Neuronal stem cell (in vitro differentiated cells): ENCODE measurements around the gene ZNF488.

Source experiments
- DNase-seq: peaks from one replicate; pipeline ENCODE4 v3.0.0-alpha.2; 2013; ENCODE audit warnings: low spot score
- H2AFZ ChIP-seq: one replicate; pipeline ENCODE4 v1.6.1; 2013; ENCODE audit warnings: mild to moderate bottlenecking, low read length, inconsistent platforms
- H2AK5ac ChIP-seq: 2 replicates; pipeline ENCODE4 v1.6.1; 2013; ENCODE audit warnings: low read depth, mild to moderate bottlenecking, inconsistent platforms, low read length, moderate library complexity, mixed read lengths
- H2BK120ac ChIP-seq: 2 replicates; pipeline ENCODE4 v1.6.1; 2013; ENCODE audit warnings: low read depth, mild to moderate bottlenecking, inconsistent platforms, low read length, moderate library complexity, mixed read lengths
- H2BK12ac ChIP-seq: one replicate; pipeline ENCODE4 v1.6.1; 2013; ENCODE audit warnings: low read length, inconsistent platforms
- H2BK15ac ChIP-seq: 2 replicates; pipeline ENCODE4 v1.6.1; 2013; ENCODE audit warnings: mild to moderate bottlenecking, low read length, inconsistent platforms, mixed read lengths
- H2BK5ac ChIP-seq: one replicate; pipeline ENCODE4 v1.6.1; 2013; ENCODE audit warnings: inconsistent platforms, mild to moderate bottlenecking, low read length, moderate library complexity
- H3K14ac ChIP-seq: one replicate; pipeline ENCODE4 v1.6.1; 2013; ENCODE audit warnings: low read length, inconsistent platforms
- H3K18ac ChIP-seq: 2 replicates; pipeline ENCODE4 v1.6.1; 2013; ENCODE audit warnings: low read length, inconsistent platforms
- H3K23ac ChIP-seq: 2 replicates; pipeline ENCODE4 v1.6.1; 2013; ENCODE audit warnings: low read depth, mild to moderate bottlenecking, mixed read lengths, low read length, inconsistent platforms; ENCODE audit not compliant: poor library complexity
- H3K27ac ChIP-seq: replicated peaks from 3 replicates; pipeline ENCODE4 v1.5.1; 2013; ENCODE audit warnings: low read length, inconsistent platforms
- H3K27me3 ChIP-seq, 3 experiments: 2 replicates each; pipeline ENCODE4 v1.6.1; 2013; ENCODE audit warnings: low read length in 3 of 3, mild to moderate bottlenecking in 2 of 3, inconsistent platforms in 1 of 3, low read depth in 1 of 3, mixed read lengths in 1 of 3, moderate library complexity in 1 of 3; ENCODE audit not compliant: control insufficient read depth in 3 of 3, insufficient read depth in 3 of 3
- H3K36me3 ChIP-seq, 2 donors: replicated peaks in 1 of 2; 2 replicates each; pipeline ENCODE4 v1.6.1; 2013; ENCODE audit warnings: low read length in 2 of 2; ENCODE audit not compliant: control insufficient read depth in 2 of 2, insufficient read depth in 2 of 2
- H3K4ac ChIP-seq: 2 replicates; pipeline ENCODE4 v1.6.1; 2013; ENCODE audit warnings: inconsistent platforms, mild to moderate bottlenecking, low read length, moderate library complexity
- H3K4me1 ChIP-seq, 2 donors: 1 replicate in 1 of 2; 2 replicates in 1 of 2; pipeline ENCODE4 v1.6.1; 2013; ENCODE audit warnings: low read length in 2 of 2, low read depth in 1 of 2; ENCODE audit not compliant: control insufficient read depth in 2 of 2, insufficient read depth in 1 of 2
- H3K4me2 ChIP-seq: one replicate; pipeline ENCODE4 v1.6.1; 2013; ENCODE audit warnings: mild to moderate bottlenecking, low read length, inconsistent platforms; ENCODE audit not compliant: insufficient read depth, poor library complexity, severe bottlenecking
- H3K4me3 ChIP-seq, 2 donors: 2 replicates each; pipeline ENCODE4 v1.5.1; 2013; ENCODE audit warnings: low read length in 2 of 2, mild to moderate bottlenecking in 2 of 2, inconsistent platforms in 1 of 2, moderate library complexity in 1 of 2
- H3K79me1 ChIP-seq: one replicate; pipeline ENCODE4 v1.6.1; 2013; ENCODE audit warnings: low read depth, mild to moderate bottlenecking, inconsistent platforms, low read length, moderate library complexity
- H3K9ac ChIP-seq: one replicate; pipeline ENCODE4 v1.6.1; 2013; ENCODE audit warnings: mild to moderate bottlenecking, low read depth, low read length, inconsistent platforms; ENCODE audit not compliant: poor library complexity
- H3K9me3 ChIP-seq, 2 donors: replicated peaks in 1 of 2; 2 replicates each; pipeline versions ENCODE3 to v1.6.1; 2013; ENCODE audit warnings: low read length in 2 of 2, mild to moderate bottlenecking in 2 of 2, inconsistent platforms in 1 of 2, low read depth in 1 of 2, mixed read lengths in 1 of 2, moderate library complexity in 1 of 2; ENCODE audit not compliant: control insufficient read depth in 2 of 2, insufficient read depth in 1 of 2
- H4K8ac ChIP-seq: one replicate; pipeline ENCODE4 v1.6.1; 2013; ENCODE audit warnings: low read depth, mild to moderate bottlenecking, inconsistent platforms, low read length, moderate library complexity
- H4K91ac ChIP-seq: one replicate; pipeline ENCODE4 v1.6.1; 2013; ENCODE audit warnings: low read length, low read depth, mild to moderate bottlenecking, inconsistent platforms; ENCODE audit not compliant: poor library complexity
- WGBS, 2 donors: extraction: QIAGEN DNeasy Blood & Tissue Kit; methylation state at CpG; one replicate each; pipeline ENCODE4 v1.1.7; 2013; ENCODE audit warnings: missing lambda C conversion rate in 2 of 2, mixed read lengths in 1 of 2; ENCODE audit not compliant: insufficient read length in 2 of 2, insufficient replicate concordance in 1 of 2; ENCODE audit errors: extremely low coverage in 2 of 2; 5-methylcytosine and 5-hydroxymethylcytosine counted together

Gene ZNF488

GRCh38 chr10:47400251-47400650 is 16.2 kb upstream of the ZNF488 start:
- Histone ChIP-seq H3K9ac (no peak overlapping the region), H2BK5ac (no peak overlapping the region), H3K27me3 (no peaks in the 10 kb centered on the region), H2AK5ac (no peak overlapping the region), H2BK12ac (no peak overlapping the region), H4K8ac (no peak overlapping the region), H3K4me3 (no peak overlapping the region), H3K4ac (no peak overlapping the region), H3K9me3 (peaks cover 0 to 3% of the 10 kb centered on the region in 2 donors), H3K36me3 (no peaks in the 10 kb centered on the region), H3K4me1 (peaks cover 21 to 23% of the 10 kb centered on the region in 2 donors), H3K18ac (no peak overlapping the region), H3K79me1 (no peaks in the 10 kb centered on the region), H2BK15ac (no peak overlapping the region), H3K23ac (no peak overlapping the region), H3K4me2 (no peak overlapping the region), H4K91ac (no peak overlapping the region), H3K27ac (no peak overlapping the region), H2AFZ (no peak overlapping the region), H3K14ac (no peak overlapping the region), H2BK120ac (no peak overlapping the region)
- WGBS, 2 donors = no CpG with 5 or more reads among the region's 2 CpGs
- no peak for DNase-seq

- Histone ChIP-seq H3K18ac (no peak overlapping the region), H3K9me3 (peaks cover 0 to 3% of the 10 kb centered on the region in 2 donors), H3K4me3 (no peak overlapping the region), H3K4ac (no peak overlapping the region), H3K36me3 (no peaks in the 10 kb centered on the region), H4K91ac (no peak overlapping the region), H4K8ac (no peak overlapping the region), H2BK5ac (no peak overlapping the region), H3K4me1 (peaks cover 5 to 8% of the 10 kb centered on the region in 2 donors), H2BK15ac (no peak overlapping the region), H3K79me1 (no peaks in the 10 kb centered on the region), H3K23ac (no peak overlapping the region), H2BK120ac (no peak overlapping the region), H3K9ac (no peak overlapping the region), H3K14ac (no peak overlapping the region), H2AK5ac (no peak overlapping the region), H3K27ac (no peak overlapping the region), H3K4me2 (no peak overlapping the region), H2BK12ac (no peak overlapping the region), H2AFZ (no peak overlapping the region), H3K27me3 (peaks cover 0 to 8% (median 0%) of the 10 kb centered on the region in 3 experiments)
- no CpG with 5 or more reads among the region's 6 CpGs for WGBS, 2 donors
- DNase-seq = no peak
These were observed 13.2 kb upstream of the ZNF488 start for GRCh38 chr10:47397256-47397655.

- Histone ChIP-seq H3K4me1 (peaks cover 0 to 5% of the 10 kb centered on the region in 2 donors), H2BK5ac (no peak overlapping the region), H2AFZ (peak overlapping the region; percentile 33), H4K8ac (no peak overlapping the region), H2BK12ac (no peak overlapping the region), H2BK120ac (no peak overlapping the region), H3K23ac (no peak overlapping the region), H3K27ac (no peak overlapping the region), H2AK5ac (no peak overlapping the region), H3K14ac (no peak overlapping the region), H3K4me2 (no peak overlapping the region), H3K36me3 (no peaks in the 10 kb centered on the region), H3K9ac (no peak overlapping the region), H3K9me3 (peaks cover 0 to 3% of the 10 kb centered on the region in 2 donors), H3K4ac (no peak overlapping the region), H4K91ac (no peak overlapping the region), H3K4me3 (no peak overlapping the region), H3K18ac (no peak overlapping the region), H2BK15ac (no peak overlapping the region), H3K79me1 (no peaks in the 10 kb centered on the region), H3K27me3 (peaks cover 0 to 8% (median 0%) of the 10 kb centered on the region in 3 experiments)
- DNase-seq = no peak
These were observed 12.2 kb upstream of the ZNF488 start for GRCh38 chr10:47396311-47396717.

- no peak for DNase-seq
- H3K36me3 ChIP-seq = no peaks in the 10 kb centered on the region
These were observed 5.5 kb upstream of the ZNF488 start for GRCh38 chr10:47389619-47390018.

More at GRCh38 chr10:47389619-47390018, 5.5 kb upstream of the ZNF488 start:
- Histone ChIP-seq H3K14ac (no peak overlapping the region), H3K23ac (no peak overlapping the region), H2BK15ac (no peak overlapping the region), H3K9me3 (no peaks in the 10 kb centered on the region), H3K4ac (no peak overlapping the region), H2BK120ac (no peak overlapping the region), H3K9ac (no peak overlapping the region), H2AFZ (no peak overlapping the region), H4K91ac (no peak overlapping the region), H3K4me1 (no peaks in the 10 kb centered on the region), H2BK5ac (no peak overlapping the region), H2AK5ac (no peak overlapping the region), H3K79me1 (no peaks in the 10 kb centered on the region), H3K27ac (no peak overlapping the region), H4K8ac (no peak overlapping the region), H3K4me3 (no peak overlapping the region), H2BK12ac (no peak overlapping the region), H3K18ac (no peak overlapping the region), H3K27me3 (peaks cover 0 to 30% (median 8%) of the 10 kb centered on the region in 3 experiments), H3K4me2 (no peak overlapping the region)
- no CpG with 5 or more reads among the region's 3 CpGs for whole genome bisulfite sequencing, 2 donors
